Epithelial cell of esophagus (primary cell): Measurements from ENCODE around the gene ATXN10.
"Not testable (repeated sequence)": the region's sequence is repeated elsewhere in the genome, so short reads cannot be mapped to it uniquely, and the experiment has no call there.

ENCODE experiments used
- DNase-seq: peaks from one replicate; pipeline ENCODE4 v3.0.0; 2010; ENCODE audit warnings: low read depth
- H3K4me3 ChIP-seq: 2 replicates; pipeline ENCODE4 v1.5.1; 2011; ENCODE audit warnings: mild to moderate bottlenecking, low read length, control low read depth
- CTCF ChIP-seq: IDR thresholded peaks from 2 replicates; pipeline ENCODE4 v1.5.1; 2011; ENCODE audit warnings: low read depth, mild to moderate bottlenecking, low read length, control low read depth, inconsistent platforms; ENCODE audit not compliant: insufficient read depth; ENCODE audit errors: missing control alignments

ATXN10 gene

GRCh38 chr22:45651931-45652528, 19.6 kb upstream of the ATXN10 start:
- no peak overlapping the region for H3K4me3 ChIP-seq
- TF ChIP-seq CTCF = no peak

GRCh38 chr22:45656577-45656976, 15.1 kb upstream of the ATXN10 start:
- no peak for TF ChIP-seq CTCF
- DNase-seq = no peak
- no peak overlapping the region for H3K4me3 ChIP-seq

More at GRCh38 chr22:45651931-45652528, 19.6 kb upstream of the ATXN10 start:
- no peak for DNase-seq

- DNase-seq = no peak
- H3K4me3 ChIP-seq = no peak overlapping the region
- TF ChIP-seq CTCF = no peak
Observed at GRCh38 chr22:45657701-45658100, 13.9 kb upstream of the ATXN10 start.

GRCh38 chr22:45664136-45664646, 7.4 kb upstream of the ATXN10 start:
- no peak for TF ChIP-seq CTCF
- no peak for DNase-seq
- no peak overlapping the region for H3K4me3 ChIP-seq

- no peak for DNase-seq
- no peak for TF ChIP-seq CTCF
- H3K4me3 ChIP-seq = no peak overlapping the region
Observed at GRCh38 chr22:45667486-45667885, 4.1 kb upstream of the ATXN10 start.

GRCh38 chr22:45670363-45670762, 1.3 kb upstream of the ATXN10 start:
- not testable (repeated sequence) for DNase-seq, H3K4me3 ChIP-seq

- DNase-seq = no peak
- peak overlapping the region; percentile 80 for H3K4me3 ChIP-seq
- no peak for TF ChIP-seq CTCF
Observed at GRCh38 chr22:45670981-45671782, 452 bp upstream of the ATXN10 start.
